ENCODE measurements around the gene DIRAS3.

The DIRAS3 gene, protein sequence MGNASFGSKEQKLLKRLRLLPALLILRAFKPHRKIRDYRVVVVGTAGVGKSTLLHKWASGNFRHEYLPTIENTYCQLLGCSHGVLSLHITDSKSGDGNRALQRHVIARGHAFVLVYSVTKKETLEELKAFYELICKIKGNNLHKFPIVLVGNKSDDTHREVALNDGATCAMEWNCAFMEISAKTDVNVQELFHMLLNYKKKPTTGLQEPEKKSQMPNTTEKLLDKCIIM

DNA sequence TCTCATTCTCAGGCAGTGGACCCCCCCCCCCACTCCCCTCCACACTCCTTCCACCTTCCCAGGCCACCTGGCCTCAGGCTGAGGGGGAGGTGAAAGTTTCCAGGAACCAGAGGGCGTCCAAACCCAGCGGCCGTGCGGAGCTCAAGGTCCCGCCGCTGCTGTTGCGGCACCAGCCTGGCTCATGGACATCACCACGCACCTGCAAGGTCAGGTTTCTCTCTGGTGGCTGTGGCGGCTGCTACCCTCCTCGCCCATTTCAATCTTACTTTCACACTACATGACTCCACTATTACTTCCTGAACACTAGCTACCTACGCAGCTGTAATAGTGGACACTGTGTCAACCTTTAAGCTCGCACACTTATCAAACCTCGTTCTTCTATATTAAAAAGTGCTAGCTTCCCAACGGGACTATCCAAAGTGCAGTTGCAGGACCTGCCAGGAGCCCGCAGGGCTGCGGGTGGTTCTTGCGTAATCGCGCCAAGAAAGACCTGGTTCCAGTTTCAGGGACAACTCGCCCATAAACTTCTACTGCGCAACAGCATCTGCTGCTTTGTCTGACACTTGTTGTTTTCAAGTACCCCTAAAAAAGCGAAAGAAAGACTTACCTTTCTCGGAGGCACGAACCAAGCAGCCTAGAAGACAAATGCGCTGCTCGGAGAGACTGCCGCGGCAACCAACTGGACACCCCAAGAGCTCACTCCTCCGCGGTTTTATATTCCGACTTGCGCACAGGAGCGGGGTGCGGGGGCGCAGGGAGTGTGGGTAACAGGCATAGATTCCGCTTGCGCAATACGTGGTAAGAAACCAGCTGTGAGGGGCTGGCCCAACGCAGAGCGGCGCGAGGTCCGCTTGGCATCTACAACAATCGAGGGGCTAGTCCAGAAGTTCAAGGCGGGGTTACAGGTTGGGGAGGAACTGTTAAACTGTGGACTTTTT is at the start of gene DIRAS3:
Gene DIRAS3 (minus strand): TSS at position 687 of the 938 bp plus-strand sequence. CDS start 3,330 bp downstream, outside the sequence.
- H3K4me3 ChIP-seq (ENCODE audit: low read depth, low read length) = no peak within 1 kb of the TSS
- no peak for DNase-seq (ENCODE audit: low read depth)
- TF ChIP-seq, protein P1, sequence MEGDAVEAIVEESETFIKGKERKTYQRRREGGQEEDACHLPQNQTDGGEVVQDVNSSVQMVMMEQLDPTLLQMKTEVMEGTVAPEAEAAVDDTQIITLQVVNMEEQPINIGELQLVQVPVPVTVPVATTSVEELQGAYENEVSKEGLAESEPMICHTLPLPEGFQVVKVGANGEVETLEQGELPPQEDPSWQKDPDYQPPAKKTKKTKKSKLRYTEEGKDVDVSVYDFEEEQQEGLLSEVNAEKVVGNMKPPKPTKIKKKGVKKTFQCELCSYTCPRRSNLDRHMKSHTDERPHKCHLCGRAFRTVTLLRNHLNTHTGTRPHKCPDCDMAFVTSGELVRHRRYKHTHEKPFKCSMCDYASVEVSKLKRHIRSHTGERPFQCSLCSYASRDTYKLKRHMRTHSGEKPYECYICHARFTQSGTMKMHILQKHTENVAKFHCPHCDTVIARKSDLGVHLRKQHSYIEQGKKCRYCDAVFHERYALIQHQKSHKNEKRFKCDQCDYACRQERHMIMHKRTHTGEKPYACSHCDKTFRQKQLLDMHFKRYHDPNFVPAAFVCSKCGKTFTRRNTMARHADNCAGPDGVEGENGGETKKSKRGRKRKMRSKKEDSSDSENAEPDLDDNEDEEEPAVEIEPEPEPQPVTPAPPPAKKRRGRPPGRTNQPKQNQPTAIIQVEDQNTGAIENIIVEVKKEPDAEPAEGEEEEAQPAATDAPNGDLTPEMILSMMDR (IDR thresholded peaks at IDR 0.05; ENCODE audit: low read depth, low read length, missing control alignments) = no peak

DNA sequence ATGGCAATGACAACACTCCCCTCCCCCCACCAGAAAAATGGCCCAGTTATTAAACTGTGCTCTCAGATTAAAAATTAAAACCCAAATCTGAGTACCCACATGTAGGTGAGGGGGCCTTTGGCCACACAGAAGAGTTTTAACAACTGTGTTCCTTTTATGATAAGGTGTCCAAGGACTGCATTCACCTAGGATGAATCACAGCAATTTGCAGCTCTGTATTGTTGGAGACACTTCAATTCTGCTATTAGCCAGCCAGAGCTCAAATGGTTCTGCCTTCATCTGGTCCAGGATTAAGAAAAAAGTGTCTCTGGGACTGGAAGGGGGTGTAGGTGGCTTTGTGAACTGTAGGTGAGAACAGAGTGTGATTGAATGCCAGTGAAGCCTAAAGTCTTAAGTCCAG is 43.3 kb upstream of the DIRAS3 start:
- no peak for DNase-seq (ENCODE audit: low read depth)
- TF ChIP-seq, protein P1 (IDR thresholded peaks at IDR 0.05; ENCODE audit: low read depth, low read length, missing control alignments) = no peak
- no peak overlapping the region for H3K4me3 ChIP-seq (ENCODE audit: low read depth, low read length)

DNA sequence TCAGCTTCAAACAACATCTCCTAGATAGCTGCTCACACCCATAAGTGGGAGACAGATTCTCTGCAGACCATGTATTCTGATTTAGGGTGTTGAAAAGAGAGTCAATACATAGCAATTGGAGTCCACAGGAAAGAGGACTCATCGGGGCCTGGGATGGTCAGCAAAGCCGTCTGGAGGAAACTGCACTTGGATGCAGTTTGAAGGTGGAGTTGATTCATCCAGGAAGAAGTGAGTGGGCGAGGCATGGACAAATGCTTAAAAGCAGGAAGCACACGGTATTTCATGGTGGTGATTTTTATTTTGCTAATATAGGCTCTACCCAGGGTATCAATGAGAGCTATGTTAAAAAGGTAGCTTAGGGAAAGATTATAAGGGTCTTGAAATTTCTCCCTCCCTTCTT is 36.8 kb upstream of the DIRAS3 start:
- no peak overlapping the region for H3K4me3 ChIP-seq (ENCODE audit: low read depth, low read length)
- TF ChIP-seq, protein P1 (IDR thresholded peaks at IDR 0.05; ENCODE audit: low read depth, low read length, missing control alignments) = no peak
- DNase-seq (ENCODE audit: low read depth) = no peak

DNA sequence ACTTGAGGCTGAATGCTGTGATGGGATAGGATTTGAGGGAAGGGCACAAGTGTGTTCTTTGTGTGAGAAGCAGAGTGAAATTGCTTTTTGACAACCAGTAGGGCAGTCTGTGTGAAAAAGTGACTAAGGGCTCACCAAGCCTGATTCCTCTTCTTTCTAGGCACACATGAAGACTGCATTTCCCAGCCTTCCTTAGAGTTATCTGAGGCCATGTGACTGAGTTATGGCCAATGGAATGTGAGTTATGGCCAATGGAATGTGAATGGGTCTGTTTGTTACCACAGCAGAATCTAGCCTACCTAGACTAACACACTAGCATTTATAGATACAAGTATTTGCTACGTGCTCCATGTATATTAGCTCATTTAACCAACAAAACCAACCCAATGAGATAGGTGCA is 35.3 kb upstream of the DIRAS3 start:
- TF ChIP-seq, protein P1 (IDR thresholded peaks at IDR 0.05; ENCODE audit: low read depth, low read length, missing control alignments) = no peak
- H3K4me3 ChIP-seq (ENCODE audit: low read depth, low read length) = no peak overlapping the region
- DNase-seq (ENCODE audit: low read depth) = no peak

DNA sequence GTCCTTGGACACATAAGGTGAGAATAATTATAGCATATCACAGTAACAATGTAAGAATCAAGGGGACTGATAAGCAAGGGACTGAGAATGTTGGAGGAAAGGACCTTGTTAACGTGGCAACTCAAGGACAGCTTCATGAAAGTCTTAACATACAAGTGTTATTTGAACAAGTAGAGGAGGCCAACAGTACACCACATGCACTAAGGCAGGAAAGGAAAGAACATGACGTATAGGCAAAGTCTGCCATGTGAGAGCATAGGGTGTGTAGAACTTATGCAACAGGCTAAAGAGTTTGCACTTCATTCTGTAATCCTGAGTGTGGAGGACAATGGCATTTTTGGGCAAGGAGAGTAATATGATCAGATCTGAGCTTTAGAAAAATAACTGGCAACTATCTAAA is 33.3 kb upstream of the DIRAS3 start:
- DNase-seq (ENCODE audit: low read depth) = no peak
- TF ChIP-seq, protein P1 (IDR thresholded peaks at IDR 0.05; ENCODE audit: low read depth, low read length, missing control alignments) = no peak
- H3K4me3 ChIP-seq (ENCODE audit: low read depth, low read length) = no peak overlapping the region

DNA sequence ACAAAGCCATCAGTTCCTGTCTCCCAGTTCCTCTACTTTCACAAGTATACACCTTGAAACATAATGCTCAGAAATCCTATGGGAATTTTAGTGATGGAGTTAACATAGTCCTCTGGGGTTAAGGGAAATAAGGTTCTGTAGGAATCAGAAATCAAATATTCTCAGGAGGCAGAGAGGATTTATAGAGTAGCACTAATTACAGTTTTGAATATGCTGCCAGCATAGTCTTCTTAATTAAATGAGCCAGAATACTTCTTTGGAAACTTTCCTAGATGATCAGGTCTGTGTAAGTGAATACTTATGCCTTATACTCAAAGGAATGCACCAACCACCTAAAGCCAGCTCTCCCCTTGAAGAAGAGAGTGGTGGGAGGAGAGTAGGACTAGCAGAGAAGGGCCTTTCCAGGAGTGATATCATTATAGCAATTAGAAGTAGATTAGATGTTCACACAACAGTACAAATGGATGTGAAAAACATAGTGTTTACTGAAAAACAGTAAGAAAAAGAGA is 31.4 kb upstream of the DIRAS3 start:
- TF ChIP-seq, protein P1 (IDR thresholded peaks at IDR 0.05; ENCODE audit: low read depth, low read length, missing control alignments) = no peak
- DNase-seq (ENCODE audit: low read depth) = no peak
- H3K4me3 ChIP-seq (ENCODE audit: low read depth, low read length) = no peak overlapping the region

All from GM12864 (cell line).